NCI-H187 treated with DMSO at 0.1 percent for 48 hours (cell line): ENCODE results near the gene RPTN.
"Not testable (repeated sequence)": the region's sequence is repeated elsewhere in the genome, so short reads cannot be mapped to it uniquely, and the experiment has no call there.

Source experiments
- DNase-seq: peaks from one replicate; lab custom pipeline; 2025; lab: John Stamatoyannopoulos, UW

The RPTN gene

DNA sequence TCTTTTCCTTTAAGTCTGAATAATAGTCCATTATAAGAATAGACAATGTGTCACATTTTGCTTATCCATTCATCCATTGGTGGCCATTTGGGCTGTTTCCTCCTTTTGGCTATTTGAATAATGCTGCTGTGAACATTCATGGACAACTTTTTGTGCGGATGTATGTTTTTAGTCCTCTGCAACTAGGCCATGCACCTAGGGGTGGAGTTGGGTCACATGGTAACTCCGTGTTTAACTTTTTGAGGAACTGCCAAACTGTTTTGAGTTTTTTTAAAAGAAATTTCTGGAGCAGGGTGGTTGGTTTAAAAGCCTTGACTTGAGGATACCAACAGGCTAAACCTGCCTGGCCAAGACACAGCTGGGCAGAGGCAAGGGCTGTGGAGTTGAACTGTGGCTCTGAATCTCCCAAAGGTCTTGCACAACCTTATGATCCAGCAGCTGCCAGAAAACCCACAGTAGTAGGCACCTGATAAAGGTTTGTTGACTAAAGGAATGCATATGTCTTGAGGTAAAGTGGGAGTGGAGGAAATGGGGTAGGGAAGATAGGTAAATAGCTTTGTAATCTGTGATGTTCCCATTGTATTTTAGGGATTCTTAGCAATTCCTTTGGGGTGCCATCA is 5.6 kb upstream of the RPTN start:
- no peak for DNase-seq

DNA sequence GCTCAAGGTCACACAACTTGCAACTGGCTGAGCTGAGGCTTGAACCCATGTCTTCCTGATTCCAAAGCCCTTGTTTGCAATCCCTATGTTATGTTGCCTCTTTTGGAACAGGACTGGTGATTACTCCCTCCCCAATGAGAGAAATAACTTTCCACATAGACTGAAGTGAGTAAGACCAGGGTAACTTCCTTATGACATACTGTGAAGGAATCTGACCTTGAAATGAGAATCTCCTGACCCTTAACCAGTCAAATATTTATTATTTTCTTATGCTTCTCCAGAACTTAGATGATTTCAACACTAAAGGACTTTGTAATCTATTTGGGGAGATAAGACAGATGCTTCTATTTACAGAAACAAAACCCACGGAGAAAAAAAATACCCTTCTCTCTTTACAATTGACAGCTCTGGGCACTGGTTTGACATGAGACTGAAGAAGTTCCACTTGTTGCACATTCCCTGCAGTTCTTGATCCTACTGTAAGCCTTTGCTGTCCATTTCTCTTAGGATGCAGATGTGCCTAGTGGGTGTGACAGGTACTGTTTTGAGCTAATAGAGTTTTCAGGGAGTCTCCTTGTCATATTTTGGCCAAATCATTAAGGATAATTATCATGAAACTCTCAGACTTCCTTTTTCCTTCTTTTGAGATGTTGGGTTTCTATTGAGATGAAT is 3.9 kb upstream of the RPTN start:
- DNase-seq: no peak

DNA sequence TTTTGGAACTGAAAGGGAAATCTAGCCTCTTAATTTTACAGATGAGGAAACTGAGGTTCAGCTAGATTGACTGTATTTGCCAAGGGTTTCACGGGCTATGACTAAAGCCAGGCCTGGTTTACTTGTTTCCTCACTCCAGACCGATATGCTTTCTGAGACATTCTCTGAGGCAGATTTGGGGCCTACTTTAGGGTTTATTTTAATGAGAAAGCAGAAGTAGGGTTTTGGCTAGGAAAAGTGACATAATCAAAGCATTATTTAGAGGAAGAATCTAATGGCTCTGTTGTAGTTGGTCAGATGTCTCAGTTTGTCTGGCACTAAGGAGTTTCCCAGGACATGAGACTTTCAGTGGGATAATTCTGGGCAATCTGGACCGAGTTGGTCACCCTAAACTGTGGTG is 1.5 kb upstream of the RPTN start:
- DNase-seq: no peak

DNA sequence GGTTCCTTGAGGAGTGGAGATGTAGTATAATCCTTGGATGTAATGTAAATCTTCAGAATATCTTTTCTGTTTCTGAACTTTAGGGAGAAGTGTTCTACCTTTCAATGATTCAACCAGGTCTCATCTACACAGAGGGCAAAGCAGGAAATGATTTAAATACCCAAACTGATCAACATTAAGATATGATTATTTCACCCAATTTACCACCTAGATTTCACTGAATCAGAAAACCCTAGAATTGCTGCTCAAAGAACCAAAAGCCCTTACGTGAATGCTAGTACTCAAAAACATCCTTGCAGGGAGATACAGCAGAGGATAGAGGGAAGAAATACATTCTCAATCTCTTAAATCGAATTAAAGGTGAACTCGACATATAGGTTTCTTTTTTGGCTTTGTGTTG is 5.0 kb downstream of the RPTN start:
- DNase-seq: no peak

DNA sequence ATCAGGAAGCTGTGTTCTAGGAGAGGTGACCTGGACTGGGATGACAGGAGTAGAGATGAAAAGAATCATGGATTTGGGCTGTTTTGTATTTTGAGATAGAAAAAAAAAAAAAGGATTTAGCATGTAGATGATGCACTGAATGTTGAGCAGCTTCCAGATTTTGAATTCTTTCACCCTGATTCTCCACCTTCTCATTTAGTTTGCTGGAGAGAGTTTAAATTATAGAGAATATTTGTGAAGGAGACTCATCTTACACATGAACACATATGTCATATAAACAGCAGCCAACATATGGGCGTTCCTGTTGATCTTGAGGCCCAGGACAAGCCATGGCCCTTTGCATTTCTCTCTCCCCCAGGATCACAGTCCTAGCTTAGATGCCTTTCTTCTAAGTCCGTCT is 7.4 kb downstream of the RPTN start:
- no peak for DNase-seq

DNA sequence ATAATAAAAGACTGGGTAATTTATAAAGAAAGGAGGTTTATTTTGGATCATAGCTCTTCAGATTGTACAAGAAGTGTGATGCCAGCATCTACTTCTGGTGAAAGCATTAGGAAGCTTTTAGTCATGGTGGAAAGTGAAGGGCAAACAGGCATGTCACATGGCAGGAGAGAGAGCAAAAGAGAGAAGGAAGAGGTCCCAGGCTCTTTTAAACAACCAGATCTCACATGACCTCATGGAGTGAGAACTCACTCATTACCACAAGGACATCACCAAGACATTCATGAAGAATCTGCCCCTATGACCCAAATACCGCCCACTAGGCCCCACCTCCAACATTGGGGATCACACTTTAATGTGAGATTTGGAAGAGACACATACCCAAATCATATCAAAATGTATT is 10.0 kb downstream of the RPTN start:
- no peak for DNase-seq

DNA sequence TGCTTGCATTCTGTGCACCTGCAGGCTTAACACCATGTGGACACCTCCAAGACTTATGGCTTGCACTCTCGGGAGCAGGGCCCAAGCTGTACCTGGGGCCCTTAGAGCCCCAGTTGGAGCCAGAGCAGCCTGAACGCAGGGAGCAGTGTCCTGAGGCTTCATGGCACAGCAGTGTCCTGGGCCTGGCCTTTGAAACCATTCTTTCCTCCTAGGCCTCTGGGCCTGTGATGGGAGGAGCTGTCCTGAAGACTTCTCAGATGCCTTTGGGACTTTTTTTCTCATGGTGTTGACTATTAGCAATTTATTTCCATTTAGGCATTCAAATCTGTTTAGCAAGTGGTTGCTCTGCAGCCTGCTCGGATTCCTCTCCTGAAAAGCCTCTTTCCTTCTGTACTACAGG is 11.0 kb downstream of the RPTN start:
- DNase-seq: no peak

DNA sequence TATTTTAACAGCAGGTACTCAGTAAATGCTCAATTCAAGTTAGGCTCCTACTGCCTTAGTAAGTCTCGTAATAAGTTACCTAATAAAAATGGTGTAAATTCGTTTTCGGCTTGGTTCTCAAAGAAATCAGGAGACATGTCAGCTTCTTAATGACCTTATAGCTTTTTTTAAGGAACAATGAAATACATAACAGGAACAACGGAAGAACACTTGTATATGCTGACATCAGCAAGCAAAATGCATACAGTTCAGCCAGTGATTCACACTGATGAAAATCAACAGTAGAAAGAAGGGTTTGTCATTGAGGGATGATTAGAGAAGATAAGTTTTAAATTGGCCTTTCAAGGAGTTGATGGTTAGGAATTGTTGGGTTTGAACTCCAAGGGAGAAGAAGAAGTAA is 13.3 kb downstream of the RPTN start:
- no peak for DNase-seq

DNA sequence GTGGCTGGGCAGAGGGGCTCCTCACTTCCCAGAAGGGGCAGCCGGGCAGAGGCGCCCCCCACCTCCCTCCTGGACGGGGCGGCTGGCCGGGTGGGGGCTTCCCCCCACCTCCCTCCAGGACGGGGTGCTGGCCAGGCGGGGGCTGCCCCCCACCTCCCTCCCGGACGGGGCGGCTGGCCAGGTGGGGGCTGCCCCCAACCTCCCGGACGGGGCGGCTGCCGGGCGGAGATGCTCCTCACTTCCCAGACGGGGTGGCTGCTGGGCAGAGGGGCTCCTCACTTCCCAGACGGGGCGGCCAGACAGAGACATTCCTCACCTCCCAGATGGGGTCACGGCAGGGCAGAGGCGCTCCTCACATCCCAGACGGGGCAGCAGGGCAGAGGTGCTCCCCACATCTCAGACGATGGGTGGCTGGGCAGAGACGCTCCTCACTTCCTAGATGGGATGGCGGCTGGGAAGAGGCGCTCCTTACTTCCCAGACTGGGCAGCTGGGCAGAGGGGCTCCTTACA is 14.3 kb downstream of the RPTN start:
- DNase-seq: not testable (repeated sequence)

DNA sequence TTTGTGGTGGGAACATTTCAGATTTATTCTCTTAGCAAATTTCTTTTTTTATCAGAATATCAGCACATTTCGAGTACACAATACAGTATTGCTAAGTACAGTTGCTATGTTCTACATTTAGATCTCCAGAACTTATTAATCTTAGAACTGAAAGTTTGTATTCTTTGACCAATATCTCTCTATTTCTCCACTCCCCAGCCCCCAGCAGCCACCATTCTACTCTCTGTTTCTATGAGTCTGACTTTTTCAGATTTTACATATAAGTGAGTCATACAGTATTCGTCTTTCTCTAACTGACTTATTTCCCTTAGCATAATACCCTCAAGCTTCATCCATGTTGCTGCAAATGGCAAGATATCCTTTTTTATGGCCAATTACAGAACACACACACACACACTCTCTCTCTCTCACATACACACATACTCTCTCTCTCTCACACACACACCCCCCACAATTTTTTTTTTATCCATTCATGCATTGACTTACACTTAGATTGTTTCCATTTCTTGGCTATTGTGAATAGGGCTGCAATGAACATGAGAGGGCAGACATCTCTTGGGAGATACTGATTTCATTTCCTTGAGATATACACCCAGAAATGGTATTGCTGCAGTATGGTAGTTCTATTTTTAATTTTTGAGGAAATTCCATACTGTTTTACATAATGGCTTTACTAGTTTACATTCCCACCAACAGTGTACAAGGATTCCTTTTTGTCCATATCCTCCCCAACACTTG is 15.7 kb downstream of the RPTN start:
- DNase-seq: no peak

DNA sequence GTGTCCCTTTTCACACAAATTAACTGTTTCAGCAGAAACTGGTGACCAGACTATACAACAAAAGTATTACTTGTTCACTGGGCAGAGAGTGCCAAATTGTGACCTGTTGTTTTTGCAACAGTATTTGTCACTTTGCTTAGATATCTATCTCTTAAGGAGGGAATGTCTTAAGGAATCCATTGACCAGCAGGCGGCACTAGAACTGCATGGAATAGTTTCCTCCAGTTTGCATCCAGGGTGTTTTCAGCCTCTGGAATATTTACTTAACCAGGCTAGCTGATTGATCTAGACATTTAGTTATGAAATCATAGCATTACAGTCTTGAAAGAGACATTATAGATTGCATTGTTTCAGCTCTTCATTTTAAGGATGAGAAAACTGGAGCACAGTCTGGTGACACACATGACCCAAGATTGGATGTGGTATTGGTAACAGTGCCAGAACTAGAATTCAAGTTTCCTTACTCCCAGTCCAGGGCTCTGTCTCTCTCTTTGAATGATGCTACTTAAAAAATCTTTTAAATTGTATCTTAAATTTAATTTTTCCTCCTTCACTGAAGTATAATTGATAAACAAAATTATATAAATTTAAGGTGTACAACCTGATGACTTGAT is 16.9 kb downstream of the RPTN start:
- no peak for DNase-seq

DNA sequence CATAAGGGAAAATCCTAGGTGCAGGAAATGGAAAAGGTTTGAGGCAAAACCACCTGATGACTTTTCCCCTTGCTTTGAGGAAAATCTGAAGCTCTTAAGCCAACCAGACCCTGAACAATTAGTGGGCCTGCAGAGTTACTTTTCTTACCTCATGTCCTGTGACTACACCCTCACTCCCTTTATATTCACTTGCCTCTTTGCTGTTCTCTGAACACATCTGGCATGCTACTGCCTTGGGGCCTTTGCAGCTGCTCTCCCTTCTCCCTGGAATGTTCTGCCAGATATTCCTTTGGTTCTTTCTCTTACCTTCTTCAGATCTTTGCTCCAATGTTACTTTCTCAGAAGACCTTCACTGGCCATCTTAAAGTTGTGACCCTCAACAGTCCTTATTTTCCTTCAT is 21.8 kb downstream of the RPTN start:
- DNase-seq: no peak

DNA sequence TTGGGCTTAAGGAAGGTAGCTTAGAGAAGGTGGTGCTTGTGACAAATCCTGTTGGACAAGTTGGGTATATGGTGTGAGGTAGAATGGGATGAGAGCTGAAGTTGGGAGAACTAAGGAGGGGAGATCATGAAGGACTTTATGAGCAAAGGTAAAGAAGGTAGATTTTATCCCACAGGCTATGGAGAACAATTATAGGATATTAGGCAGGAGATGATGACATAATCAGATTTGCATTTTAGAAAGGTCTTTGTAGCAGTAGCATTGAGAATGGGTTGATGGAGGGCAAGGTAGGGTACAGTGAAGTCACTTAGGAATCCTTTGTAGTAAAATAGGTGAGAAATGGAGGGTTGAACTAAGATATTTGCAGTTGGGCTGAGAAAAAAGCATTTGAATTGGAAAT is 28.8 kb downstream of the RPTN start:
- DNase-seq: no peak

DNA sequence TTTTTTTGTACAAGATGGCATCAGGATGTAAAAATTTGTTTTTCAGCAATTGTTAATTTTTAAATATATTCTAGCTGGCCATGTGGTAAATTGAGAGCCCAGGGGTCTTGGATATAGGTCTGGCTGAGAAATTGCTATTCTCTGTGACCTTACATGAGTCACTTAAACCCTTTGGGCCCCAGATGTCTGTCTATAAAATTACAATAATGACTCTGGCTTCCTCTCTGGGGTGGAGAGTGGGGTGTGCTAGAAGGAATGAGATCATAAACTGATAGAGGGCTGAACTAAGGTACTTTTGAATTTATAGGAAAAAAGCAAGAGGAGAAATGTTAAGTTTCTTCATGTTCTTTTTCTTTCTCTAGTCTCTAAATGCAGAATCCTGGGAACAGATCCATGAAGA is 31.4 kb downstream of the RPTN start:
- no peak for DNase-seq

DNA sequence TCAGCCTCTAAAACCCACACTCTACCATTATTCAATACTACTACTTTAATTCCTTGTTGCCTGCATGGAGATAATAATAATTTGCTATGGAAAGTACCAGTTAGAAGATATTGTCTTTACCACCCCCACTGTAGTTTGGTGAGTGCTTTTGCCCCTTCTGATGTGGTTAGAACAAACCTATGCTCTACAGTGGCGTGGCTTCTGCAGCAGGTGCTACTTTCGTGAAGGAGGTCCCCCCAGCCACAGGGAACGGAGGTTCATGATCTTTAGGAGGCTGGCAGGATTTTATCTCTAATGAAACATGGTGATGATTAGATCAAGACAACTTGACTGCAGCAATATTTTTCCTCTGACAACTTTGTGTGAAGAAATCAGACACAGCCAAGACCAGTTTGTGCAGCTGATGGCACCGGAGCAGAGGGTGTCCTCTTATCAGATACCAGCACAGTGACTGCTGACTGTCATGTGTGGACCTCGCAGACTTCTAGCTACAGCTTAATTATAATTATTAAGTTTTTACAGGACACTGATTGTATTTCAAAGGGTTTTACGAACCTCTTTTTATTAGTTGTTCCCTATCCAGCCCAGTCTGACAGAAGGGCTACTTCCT is 33.1 kb downstream of the RPTN start:
- DNase-seq: no peak

DNA sequence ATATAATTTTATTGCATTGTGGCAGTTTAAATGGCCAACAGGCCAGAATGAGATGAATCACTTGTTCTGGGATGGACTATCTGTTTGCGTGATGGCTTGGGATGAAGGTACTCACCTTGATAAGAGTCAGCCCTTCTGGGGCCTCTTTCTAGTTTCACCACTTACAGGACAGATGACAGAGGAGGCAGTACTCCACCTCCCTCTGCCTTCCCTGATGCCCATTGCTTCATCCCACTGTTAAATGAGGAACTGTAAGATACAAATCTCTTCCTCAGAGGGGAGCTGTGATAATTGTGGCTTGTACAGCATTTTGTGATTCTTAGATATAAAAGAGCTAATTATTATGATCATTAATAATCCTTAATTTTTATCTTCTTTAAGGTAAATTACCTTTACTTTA is 40.1 kb downstream of the RPTN start:
- DNase-seq: no peak

DNA sequence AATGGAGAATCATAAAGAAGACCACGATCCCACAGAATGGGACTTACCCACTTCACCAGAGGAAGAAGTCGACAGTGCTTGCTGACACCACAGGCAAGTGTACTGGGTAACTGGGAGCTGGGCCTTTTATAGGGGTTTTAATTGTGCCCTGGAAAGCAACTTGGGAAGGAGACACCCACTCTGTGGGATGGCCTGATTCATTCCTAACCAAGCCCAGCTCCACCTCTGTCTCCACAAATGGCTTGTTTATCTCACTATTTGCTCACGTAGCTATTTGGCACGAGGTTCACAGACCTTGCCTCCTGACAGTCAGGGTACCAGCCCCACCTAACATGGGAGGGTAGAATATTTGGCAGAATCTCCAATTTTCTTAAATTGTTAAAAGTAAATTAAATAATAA is 43.7 kb downstream of the RPTN start, which contains the start of gene TCHH:
TSS of gene TCHH (minus strand) at position 101 of the 400 bp plus-strand sequence. CDS start 1,364 bp downstream, outside the sequence.
- no peak for DNase-seq

DNA sequence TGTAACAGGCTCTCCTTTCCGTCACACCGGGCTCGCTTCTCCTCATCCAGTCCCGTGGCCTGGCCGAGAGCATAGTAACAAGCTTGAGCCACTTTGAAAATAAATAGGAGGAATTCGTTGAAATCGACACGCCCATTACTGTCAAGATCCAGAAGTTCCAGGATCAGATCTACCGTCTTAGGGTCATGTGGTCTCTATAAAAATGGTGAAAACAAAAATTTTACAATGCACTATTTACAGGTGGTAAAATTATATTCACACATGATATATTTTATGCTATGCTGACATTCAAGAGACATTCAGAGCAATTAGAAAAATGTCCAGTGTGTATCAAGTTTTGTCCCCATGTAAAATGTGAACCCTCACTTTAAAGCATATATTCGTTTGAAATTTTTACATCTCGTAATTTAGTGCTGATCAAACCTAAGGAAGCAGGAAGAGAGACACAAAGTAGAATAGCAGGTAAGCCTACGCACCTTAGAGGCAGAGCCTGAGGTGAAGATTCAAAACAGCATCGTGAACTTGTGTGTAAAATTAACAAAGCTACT is 46.1 kb downstream of the RPTN start:
- DNase-seq: no peak

DNA sequence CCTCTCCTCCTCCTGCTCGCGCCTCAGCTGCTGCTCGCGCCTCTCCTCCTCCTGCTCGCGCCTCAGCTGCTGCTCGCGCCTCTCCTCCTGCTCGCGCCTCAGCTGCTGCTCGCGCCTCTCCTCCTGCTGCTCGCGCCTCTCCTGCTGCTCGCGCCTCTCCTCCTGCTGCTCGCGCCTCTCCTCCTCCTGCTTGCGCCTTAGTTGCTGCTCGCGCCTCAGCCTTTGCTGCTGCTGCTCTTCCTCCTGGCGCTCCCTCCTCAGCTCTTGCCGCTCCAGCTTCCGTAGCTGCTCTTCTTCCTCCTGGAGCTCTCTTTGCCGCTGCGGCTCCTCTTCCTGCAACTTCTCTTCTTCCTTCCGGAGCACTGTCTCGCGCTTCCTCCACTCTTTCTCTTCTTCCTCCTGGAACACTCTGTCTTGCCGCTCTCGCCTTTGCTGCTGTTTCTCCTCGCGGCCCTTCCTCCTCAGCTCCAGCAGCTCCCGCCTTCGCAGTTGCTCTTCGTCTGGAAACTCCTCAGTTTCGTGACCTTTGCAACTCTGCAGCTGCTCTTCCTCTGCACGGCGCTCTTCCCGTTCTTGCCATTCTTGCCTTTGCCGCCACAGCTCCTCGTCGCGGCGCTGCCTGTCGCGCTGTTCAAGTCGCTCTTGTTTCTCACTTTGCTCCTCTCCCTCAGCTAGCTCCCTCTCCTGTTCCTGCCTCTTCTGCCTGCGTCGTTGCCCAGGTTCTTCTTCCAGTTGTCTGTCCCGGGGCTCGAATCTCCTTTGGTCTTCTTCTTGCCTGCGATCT is 46.7 kb downstream of the RPTN start:
- DNase-seq: no peak

DNA sequence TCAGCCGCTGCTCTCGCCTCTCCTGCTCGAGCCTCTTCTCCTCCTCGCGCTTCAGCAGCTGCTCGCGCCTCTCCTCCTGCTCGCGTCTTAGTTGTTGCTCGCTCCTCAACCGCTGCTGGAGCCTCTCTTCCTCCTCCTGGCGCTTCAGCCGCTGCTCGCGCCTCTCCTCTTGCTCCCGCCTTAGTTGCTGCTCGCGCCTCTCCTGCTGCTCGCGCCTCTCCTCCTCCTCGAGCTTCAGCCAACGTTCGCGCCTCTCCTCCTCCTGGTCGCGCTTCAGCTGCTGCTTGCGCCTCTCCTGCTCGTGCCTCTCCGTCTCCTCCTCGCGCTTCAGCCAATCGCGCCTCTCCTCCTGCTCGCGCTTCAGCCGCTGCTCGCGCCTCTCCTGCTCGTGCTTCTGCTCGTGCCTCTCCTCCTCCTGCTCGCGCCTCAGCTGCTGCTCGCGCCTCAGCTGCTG is 47.5 kb downstream of the RPTN start:
- no peak for DNase-seq

DNA sequence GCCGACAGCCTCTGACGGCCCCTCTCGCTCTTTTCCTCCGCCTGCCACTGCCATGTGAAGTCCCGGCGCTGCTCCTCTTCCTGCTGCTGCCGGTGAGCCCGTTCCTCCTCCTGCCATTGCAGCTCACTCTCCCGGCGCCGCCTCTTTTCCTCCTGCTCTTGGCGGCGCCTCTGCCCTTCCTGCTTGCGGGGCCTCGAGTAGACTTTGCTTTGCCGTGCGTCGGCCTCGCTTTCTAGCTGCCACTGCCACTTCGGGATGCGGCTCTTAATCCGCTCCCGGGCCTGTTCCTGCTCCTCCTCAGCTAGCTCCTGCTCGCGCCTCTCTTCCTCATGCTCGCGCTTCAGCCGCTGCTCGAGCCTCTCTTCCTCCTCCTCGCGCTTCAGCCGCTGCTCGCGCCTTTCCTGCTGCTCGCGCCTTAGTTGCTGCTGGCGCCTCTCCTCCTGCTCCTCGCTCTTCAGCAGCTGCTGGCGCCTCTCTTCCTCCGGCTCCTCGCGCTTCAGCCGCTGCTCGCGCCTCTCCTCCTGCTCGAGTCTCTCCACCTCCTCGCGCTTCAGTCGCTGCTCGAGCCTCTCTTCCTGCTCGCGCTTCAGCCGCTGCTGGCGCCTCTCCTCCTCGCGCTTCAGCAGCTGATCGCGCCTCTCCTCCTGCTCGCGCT is 48.0 kb downstream of the RPTN start:
- DNase-seq: no peak
